GM21390 (cell line): ENCODE measurements around the gene NFS1.

Experiments used
- ATAC-seq: cut with Tn5 transposase; IDR thresholded peaks from one replicate; pipeline ENCODE4 v1.9.1; 2021; ENCODE audit not compliant: unreplicated experiment

Gene NFS1

GRCh38 chr20:35680452-35681183 is 18.5 kb downstream of the NFS1 start:
- ATAC-seq = no peak

DNA sequence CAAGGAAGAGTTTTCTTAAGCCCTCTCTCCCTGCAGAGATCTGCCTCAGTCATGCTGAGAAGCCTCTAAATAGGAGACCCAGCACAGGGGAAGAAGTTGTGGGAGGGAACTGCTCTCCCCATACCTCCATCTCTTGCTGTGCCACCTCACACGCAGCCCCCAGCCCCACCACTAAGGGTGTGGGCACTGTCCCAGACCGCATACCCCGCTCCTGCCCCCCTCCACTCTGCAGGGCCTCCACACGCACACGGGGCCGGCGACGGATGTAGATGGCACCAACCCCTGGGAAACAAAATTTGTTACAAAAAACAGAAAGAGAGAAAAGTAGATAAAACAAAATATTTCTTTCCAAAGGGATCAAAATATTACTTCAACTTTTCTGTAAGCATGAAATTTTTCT is 24.2 kb downstream of the NFS1 start:
- no peak for ATAC-seq

DNA sequence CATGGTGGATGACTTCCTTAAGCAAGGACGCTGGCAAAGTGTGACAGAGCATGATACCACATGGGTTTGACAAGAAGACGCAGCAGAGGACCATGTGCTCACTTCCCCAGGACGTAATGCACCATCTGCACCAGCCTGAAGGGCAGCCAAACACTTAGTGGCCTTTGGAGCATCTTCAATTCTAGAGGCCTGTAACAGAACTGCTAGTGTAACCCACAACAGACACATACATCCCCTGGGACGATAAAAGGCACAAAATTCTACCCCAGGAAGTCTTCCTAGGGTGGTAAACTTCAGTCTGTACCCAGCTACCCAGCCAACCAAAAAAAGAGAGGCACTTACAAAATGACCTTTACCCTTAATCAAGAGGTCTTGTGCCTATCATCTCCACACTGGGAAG is 25.3 kb downstream of the NFS1 start:
- ATAC-seq = no peak

GRCh38 chr20:35669681-35670080 is 29.5 kb downstream of the NFS1 start:
- no peak for ATAC-seq

DNA sequence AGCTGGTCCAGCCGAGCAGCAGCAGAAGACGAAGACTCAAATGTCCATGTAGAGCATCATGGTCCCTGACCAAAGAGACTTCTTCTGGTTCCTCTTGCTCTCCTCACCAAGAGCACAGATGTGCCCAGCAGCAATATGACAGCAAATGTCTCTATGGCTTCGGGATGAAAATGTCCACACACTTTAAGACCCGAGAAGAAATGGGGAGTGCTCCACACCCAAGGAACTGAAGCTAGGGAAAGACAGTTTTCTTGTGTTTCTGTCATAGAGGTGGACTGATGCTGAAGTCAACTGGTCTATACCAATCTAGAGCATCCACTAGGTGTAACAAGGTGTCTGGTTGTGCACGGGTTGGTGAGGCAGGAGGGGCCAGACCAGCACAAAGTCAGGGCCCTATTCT is 29.9 kb downstream of the NFS1 start:
- no peak for ATAC-seq

- no peak for ATAC-seq
Measured at GRCh38 chr20:35665949-35666288, 33.2 kb downstream of the NFS1 start.

- peak; percentile 64 for ATAC-seq
Measured at GRCh38 chr20:35664466-35665206, 34.5 kb downstream of the NFS1 start, which contains the start of the genes CPNE1 and RBM12. TSS of gene CPNE1 (minus strand) at chr20:35664900. CDS start at chr20:35632923, 31,977 bp downstream. TSS of gene RBM12 (minus strand) at chr20:35664900. CDS start at chr20:35655322, 9,578 bp downstream.

GRCh38 chr20:35663516-35664465 is 35.4 kb downstream of the NFS1 start:
- ATAC-seq = peak; percentile 31

DNA sequence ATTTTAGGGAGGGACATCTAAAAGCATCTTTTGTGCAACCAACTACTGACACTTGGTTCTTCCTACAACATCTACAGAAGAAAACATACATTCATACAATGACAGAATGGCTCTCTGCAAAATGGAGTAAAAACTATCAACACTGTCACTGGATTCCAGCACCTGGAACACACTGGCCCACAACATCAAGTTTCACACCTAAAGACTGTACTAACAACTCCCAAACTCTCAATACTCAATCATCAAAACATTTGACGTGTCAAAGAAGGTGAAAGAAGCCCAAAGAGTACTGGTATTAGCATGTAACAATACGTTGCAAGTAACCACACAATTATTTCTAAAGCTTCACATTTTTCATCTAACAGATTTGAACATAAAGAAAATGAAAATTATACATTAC is 36.6 kb downstream of the NFS1 start:
- no peak for ATAC-seq

DNA sequence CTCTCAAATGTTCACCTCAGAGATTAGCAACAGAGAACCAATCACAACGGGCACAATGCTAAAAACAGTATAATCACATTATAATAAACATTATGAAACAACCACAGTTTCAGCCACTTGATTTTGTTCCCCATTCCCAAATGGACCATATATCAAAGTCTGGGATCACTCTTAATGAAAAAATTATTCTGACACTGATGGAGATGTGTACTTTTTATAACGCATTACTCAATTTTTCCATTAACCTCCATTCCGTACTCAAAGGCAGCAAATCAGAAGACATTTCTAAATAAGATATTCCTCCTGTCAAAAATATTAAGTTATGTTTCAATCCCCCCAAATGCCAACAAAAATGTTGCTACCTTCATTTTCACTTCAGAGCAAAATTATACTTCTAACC is 37.2 kb downstream of the NFS1 start:
- no peak for ATAC-seq

DNA sequence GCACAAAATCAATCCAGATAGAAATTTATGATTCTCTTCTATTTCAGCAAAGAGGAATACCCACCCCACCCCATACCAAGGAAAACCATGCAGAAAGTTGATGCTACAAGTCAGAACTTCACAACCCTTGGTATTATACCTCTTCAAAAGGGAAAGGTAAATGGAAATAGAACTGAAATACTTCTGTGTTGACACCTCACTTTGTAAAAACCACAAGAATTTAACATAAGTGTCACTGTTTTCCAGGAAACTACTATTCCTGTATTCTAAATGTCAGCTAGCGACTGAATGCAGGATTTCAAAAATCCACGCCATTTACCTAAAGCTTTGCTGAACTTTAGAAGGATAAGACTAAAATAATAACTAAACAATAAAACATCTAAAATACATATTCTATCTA is 38.1 kb downstream of the NFS1 start:
- ATAC-seq = no peak

GRCh38 chr20:35660122-35660937 is 38.8 kb downstream of the NFS1 start:
- ATAC-seq = no peak

DNA sequence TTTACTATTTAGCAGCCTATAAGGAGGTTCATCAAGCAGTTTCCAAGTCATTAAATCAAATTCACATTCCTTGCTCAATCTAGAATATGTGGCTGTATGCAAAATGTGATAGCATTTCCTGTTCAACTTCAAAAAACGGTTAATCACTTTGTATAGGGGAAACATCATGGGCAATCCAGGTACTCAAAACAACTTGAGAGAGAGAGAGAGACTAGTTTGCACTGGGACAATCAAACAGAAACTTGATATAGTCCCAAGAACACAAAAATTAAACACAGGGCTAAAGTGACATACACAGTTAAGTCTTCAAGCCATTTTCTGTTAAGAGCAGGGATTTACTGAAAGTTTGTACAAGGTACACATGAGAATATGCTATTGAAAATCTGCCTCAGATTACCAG is 41.9 kb downstream of the NFS1 start:
- ATAC-seq = no peak

DNA sequence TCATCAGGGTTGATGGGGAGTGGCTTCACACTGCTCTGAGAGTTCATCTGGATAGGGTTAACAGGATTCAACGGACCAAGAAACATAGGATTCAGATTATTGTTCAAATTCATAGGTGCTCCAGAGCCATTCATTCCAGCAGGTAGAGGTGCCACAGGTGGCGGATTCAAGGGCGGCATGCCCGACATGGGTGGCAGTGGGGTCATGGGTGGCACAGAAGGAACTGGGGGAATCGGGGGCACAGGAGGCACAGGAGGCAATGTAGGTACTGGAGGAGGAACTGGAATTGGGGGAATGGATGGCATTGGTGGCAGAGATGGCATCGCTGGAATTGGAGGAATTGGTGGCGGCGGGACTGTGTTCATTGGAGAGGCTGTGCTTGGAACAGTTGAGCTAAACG is 44.7 kb downstream of the NFS1 start:
- no peak for ATAC-seq

- ATAC-seq = no peak
Measured at GRCh38 chr20:35653893-35654292, 45.3 kb downstream of the NFS1 start.

DNA sequence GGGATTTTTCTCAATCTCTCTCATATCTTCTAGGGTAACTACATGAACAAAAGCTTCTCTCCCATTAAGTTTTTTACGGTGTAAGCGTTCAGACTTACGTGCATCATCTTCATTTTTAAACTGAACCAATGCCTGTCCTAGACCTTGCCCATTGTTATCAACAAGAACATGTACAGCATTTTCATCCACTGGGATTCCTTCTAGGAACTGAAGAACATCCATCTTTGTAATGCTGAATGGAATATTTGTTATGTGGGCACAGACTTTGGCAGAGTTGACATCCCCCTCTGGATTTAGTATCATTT is 45.8 kb downstream of the NFS1 start:
- ATAC-seq = no peak

GRCh38 chr20:35652641-35653429 is 46.3 kb downstream of the NFS1 start:
- no peak for ATAC-seq

- no peak for ATAC-seq
Measured at GRCh38 chr20:35651958-35652357, 47.2 kb downstream of the NFS1 start.

- no peak for ATAC-seq
Measured at GRCh38 chr20:35650632-35651031, 48.5 kb downstream of the NFS1 start.

- ATAC-seq = no peak
Measured at GRCh38 chr20:35648836-35649235, 50.3 kb downstream of the NFS1 start.
